CD4-positive, CD25-positive, alpha-beta regulatory T cell (primary cell): ENCODE data around the gene DNTT. TPM values are rescaled to one million over a fixed set of nuclear protein-coding genes. Genes with fewer than 3 reads are reported as not detected.

Experiments
- ATAC-seq, 2 donors: fragments of 150-1000 bp; cut with Tn5 transposase; one replicate each; pipeline ENCODE4 v1.10.0; 2021; ENCODE audit warnings: low read depth in 2 of 2, moderate number of reproducible peaks in 2 of 2, moderate library complexity in 1 of 2
- DNase-seq, 3 donors: peaks; one replicate each; pipeline versions ENCODE4 v3.0.0 to v3.0.0-alpha.2; 2012 to 2022; ENCODE audit warnings: mixed read lengths in 1 of 3
- H3K27ac ChIP-seq: one replicate; pipeline ENCODE4 v1.7.0; 2013; ENCODE audit warnings: mild to moderate bottlenecking, low read length; ENCODE audit not compliant: insufficient read depth, poor library complexity, severe bottlenecking
- H3K27me3 ChIP-seq: one replicate; pipeline ENCODE4 v1.7.0; 2013; ENCODE audit warnings: low read length; ENCODE audit not compliant: control insufficient read depth, insufficient read depth
- H3K36me3 ChIP-seq: one replicate; pipeline ENCODE4 v1.7.0; 2013; ENCODE audit warnings: mild to moderate bottlenecking, low read length, moderate library complexity; ENCODE audit not compliant: control insufficient read depth, insufficient read depth
- H3K4me1 ChIP-seq: 2 replicates; pipeline ENCODE4 v1.7.0; 2013; ENCODE audit warnings: mild to moderate bottlenecking, low read length; ENCODE audit not compliant: insufficient read depth, control insufficient read depth, poor library complexity, severe bottlenecking
- H3K4me3 ChIP-seq: one replicate; pipeline ENCODE4 v1.7.0; 2013; ENCODE audit warnings: low read depth, mild to moderate bottlenecking, low read length, moderate library complexity
- H3K9me3 ChIP-seq, 2 experiments: 1 replicate in 1 of 2; 2 replicates in 1 of 2; pipeline ENCODE4 v1.7.0; 2013; ENCODE audit warnings: low read length in 2 of 2, mild to moderate bottlenecking in 1 of 2, moderate library complexity in 1 of 2; ENCODE audit not compliant: control insufficient read depth in 2 of 2
- H3K27ac Mint-ChIP-seq, 3 donors: one replicate each; pipeline ENCODE4 v1.8.0; 2020 to 2022; ENCODE audit warnings: mild to moderate bottlenecking in 3 of 3, mixed read lengths in 3 of 3, moderate library complexity in 2 of 3
- H3K27me3 Mint-ChIP-seq: one replicate; pipeline ENCODE4 v1.8.0; 2022; ENCODE audit warnings: mild to moderate bottlenecking, mixed read lengths
- H3K36me3 Mint-ChIP-seq: one replicate; pipeline ENCODE4 v1.8.0; 2020; ENCODE audit warnings: mixed read lengths
- H3K4me1 Mint-ChIP-seq, 4 donors: one replicate each; pipeline ENCODE4 v1.8.0; 2020 to 2022; ENCODE audit warnings: mixed read lengths in 4 of 4, mild to moderate bottlenecking in 1 of 4
- H3K4me3 Mint-ChIP-seq, 4 donors: one replicate each; pipeline ENCODE4 v1.8.0; 2020 to 2022; ENCODE audit warnings: mild to moderate bottlenecking in 4 of 4, mixed read lengths in 4 of 4, moderate library complexity in 3 of 4
- H3K9me3 Mint-ChIP-seq, 7 donors: one replicate each; pipeline ENCODE4 v1.8.0; 2020 to 2022; ENCODE audit warnings: mixed read lengths in 7 of 7, mild to moderate bottlenecking in 3 of 7, moderate library complexity in 2 of 7
- polyA plus RNA-seq, 4 donors: library from polyadenylated mRNA; unstranded; fragments of 300-500 nt; fragmentation: Illumina TruSeq; gene quantifications; one replicate each; pipeline ENCODE4 v1.2.3, GENCODE V29; 2021
- total RNA-seq: library from RNA; stranded (reverse); gene quantifications from one replicate; pipeline ENCODE4 v1.2.3, GENCODE V29; 2022

Gene DNTT
- total and polyA plus RNA-seq, 5 donors from 2014 or later: 0.24 TPM; not detected in 4

GRCh38 chr10:96341219-96342182 lies 37.3 kb downstream of the DNTT start:
- H3K36me3 Mint-ChIP-seq: peaks cover 4% of the 10 kb centered on the region
- H3K36me3 ChIP-seq: no peaks in the 10 kb centered on the region
- peaks cover 31% of the 10 kb centered on the region for H3K27me3 Mint-ChIP-seq
- H3K27me3 ChIP-seq: no peaks in the 10 kb centered on the region
- no peaks in the 10 kb centered on the region for H3K4me1 ChIP-seq
- peaks cover 5 to 7% of the 10 kb centered on the region in 2 experiments for H3K9me3 ChIP-seq
- peaks cover 0 to 7% (median 0%) of the 10 kb centered on the region in 7 donors for H3K9me3 Mint-ChIP-seq
- ATAC-seq: no peak
- H3K4me3 Mint-ChIP-seq: no peak overlapping the region
- H3K4me3 ChIP-seq: no peak overlapping the region
- H3K4me1 Mint-ChIP-seq: peaks cover 0 to 3% (median 0%) of the 10 kb centered on the region in 4 donors
- DNase-seq: no peak
- no peak overlapping the region for H3K27ac Mint-ChIP-seq
- H3K27ac ChIP-seq: no peak overlapping the region

GRCh38 chr10:96342402-96342801 lies 38.2 kb downstream of the DNTT start:
- Mint-ChIP-seq H3K4me1 (peaks cover 0 to 3% (median 0%) of the 10 kb centered on the region in 4 donors), H3K36me3 (peaks cover 4% of the 10 kb centered on the region), H3K4me3 (no peak overlapping the region), H3K9me3 (peaks cover 0 to 8% (median 2%) of the 10 kb centered on the region in 7 donors), H3K27me3 (peaks cover 31% of the 10 kb centered on the region), H3K27ac (no peak overlapping the region)
- no peaks in the 10 kb centered on the region for H3K4me1 ChIP-seq
- ATAC-seq: no peak
- H3K36me3 ChIP-seq: no peaks in the 10 kb centered on the region
- DNase-seq: no peak
- peaks cover 6 to 7% of the 10 kb centered on the region in 2 experiments for H3K9me3 ChIP-seq
- H3K4me3 ChIP-seq: no peak overlapping the region
- H3K27me3 ChIP-seq: no peaks in the 10 kb centered on the region
- no peak overlapping the region for H3K27ac ChIP-seq

DNA sequence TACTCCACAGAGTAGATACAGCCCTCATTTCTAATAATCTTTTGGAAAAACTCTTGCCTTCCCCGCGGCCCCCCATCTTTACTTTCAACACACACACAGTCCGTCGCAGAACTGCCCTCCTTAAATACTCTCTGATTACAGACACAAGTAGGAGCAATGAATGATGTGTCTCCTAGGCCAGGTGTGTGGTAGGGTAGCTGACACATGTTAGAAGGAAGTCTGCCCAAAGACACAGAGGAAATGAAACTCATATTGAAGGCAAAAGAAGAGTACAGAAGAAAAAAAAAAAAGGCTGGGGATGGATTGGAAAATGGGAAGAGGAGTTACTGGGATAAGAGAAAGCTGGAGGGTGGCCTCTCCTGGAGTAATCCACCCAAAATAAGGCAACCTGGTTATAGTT lies 39.9 kb downstream of the DNTT start:
- Histone ChIP-seq H3K36me3 (no peaks in the 10 kb centered on the region), H3K4me1 (no peaks in the 10 kb centered on the region), H3K27me3 (no peaks in the 10 kb centered on the region), H3K27ac (no peak overlapping the region), H3K4me3 (no peak overlapping the region), H3K9me3 (peaks cover 6 to 7% of the 10 kb centered on the region in 2 experiments)
- Mint-ChIP-seq H3K36me3 (peaks cover 4% of the 10 kb centered on the region), H3K4me3 (no peak overlapping the region), H3K4me1 (peaks cover 0 to 3% (median 0%) of the 10 kb centered on the region in 4 donors), H3K27ac (no peak overlapping the region), H3K9me3 (peaks cover 0 to 8% (median 2%) of the 10 kb centered on the region in 7 donors), H3K27me3 (peaks cover 32% of the 10 kb centered on the region)
- ATAC-seq (no peak), DNase-seq (no peak)

DNA sequence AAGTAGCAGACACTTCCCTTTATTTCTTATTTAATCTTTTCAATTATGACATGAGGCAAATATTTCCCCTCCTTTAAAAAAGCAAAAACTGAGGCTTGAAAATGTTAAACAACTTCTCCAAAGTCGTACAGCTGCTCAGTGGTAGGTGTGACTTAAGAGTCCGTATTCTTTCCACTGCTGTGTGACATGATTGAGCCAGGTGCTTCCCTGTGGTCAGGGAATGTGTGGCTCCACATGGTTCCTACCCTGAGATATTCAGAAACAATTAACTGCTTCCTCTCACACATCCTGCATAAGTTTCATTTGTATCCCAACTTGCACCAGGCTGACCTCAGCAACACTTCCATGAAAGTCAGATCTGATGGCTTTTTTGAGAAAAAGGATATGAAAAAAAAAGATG lies 41.0 kb downstream of the DNTT start:
- H3K4me3 ChIP-seq: no peak overlapping the region
- ATAC-seq: no peak
- Mint-ChIP-seq H3K4me1 (peaks cover 0 to 2% (median 0%) of the 10 kb centered on the region in 4 donors), H3K27ac (no peak overlapping the region), H3K4me3 (no peak overlapping the region), H3K36me3 (peaks cover 4% of the 10 kb centered on the region), H3K9me3 (peaks cover 0 to 8% (median 2%) of the 10 kb centered on the region in 7 donors), H3K27me3 (peaks cover 27% of the 10 kb centered on the region)
- peaks cover 6 to 7% of the 10 kb centered on the region in 2 experiments for H3K9me3 ChIP-seq
- no peak overlapping the region for H3K27ac ChIP-seq
- no peaks in the 10 kb centered on the region for H3K4me1 ChIP-seq
- no peaks in the 10 kb centered on the region for H3K36me3 ChIP-seq
- peaks cover 3% of the 10 kb centered on the region for H3K27me3 ChIP-seq
- DNase-seq: no peak

DNA sequence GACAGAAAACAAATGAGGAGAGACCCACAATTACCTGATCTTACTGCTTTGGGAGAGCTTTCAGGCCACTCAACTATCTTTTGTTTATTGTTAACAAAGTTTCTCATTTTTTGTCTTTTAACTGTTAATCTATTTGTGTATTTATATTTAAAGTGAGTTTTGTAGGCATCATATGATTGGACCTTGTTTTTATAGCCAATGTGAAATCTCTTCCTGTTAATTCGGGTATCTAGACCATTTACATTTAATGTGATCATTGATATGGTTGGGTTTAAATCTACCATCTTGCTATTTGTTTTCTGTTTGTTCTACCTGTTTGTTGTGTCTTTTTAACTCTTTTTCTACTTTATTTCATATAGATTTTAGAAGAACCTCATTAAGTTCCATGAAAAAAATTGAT lies 42.1 kb downstream of the DNTT start:
- H3K27ac Mint-ChIP-seq: no peak overlapping the region
- Histone ChIP-seq H3K9me3 (peaks cover 6 to 7% of the 10 kb centered on the region in 2 experiments), H3K4me3 (no peak overlapping the region), H3K4me1 (no peaks in the 10 kb centered on the region), H3K36me3 (no peaks in the 10 kb centered on the region), H3K27ac (no peak overlapping the region), H3K27me3 (peaks cover 6% of the 10 kb centered on the region)
- H3K9me3 Mint-ChIP-seq: peaks cover 0 to 8% (median 2%) of the 10 kb centered on the region in 7 donors
- no peaks in the 10 kb centered on the region for H3K4me1 Mint-ChIP-seq
- no peak for ATAC-seq
- no peak for DNase-seq
- H3K27me3 Mint-ChIP-seq: peaks cover 27% of the 10 kb centered on the region
- peaks cover 4% of the 10 kb centered on the region for H3K36me3 Mint-ChIP-seq
- no peak overlapping the region for H3K4me3 Mint-ChIP-seq

GRCh38 chr10:96352027-96352426 lies 47.8 kb downstream of the DNTT start:
- Histone ChIP-seq H3K4me1 (no peaks in the 10 kb centered on the region), H3K27me3 (peaks cover 10% of the 10 kb centered on the region), H3K9me3 (no peaks in the 10 kb centered on the region), H3K4me3 (no peak overlapping the region), H3K36me3 (no peaks in the 10 kb centered on the region), H3K27ac (no peak overlapping the region)
- Mint-ChIP-seq H3K4me3 (no peak overlapping the region), H3K4me1 (no peaks in the 10 kb centered on the region), H3K27ac (no peak overlapping the region), H3K9me3 (peaks cover 0 to 6% (median 0%) of the 10 kb centered on the region in 7 donors), H3K36me3 (no peaks in the 10 kb centered on the region), H3K27me3 (peaks cover 27% of the 10 kb centered on the region)
- DNase-seq: no peak
- no peak for ATAC-seq

DNA sequence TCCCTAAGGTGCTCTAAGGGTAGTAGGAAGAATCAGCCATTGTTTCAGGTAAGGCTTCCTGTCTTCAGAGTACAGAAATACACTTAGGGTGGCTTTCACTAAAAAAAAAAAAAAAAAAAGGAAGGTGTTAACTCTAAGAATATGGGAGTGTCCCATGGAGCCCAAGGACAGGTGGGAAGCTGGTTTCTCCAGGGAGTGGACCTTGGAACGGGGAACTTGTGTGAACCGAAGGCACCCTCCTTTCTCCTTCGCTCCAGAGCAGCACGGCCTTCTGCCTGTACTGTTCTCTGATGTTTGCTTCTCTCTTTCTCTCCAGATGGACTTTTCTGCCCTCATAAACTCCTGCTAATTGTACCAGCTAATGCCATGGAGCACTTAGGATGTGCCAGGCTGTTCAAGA lies 48.3 kb downstream of the DNTT start:
- no peak overlapping the region for H3K27ac Mint-ChIP-seq
- no peaks in the 10 kb centered on the region for H3K4me1 Mint-ChIP-seq
- no peaks in the 10 kb centered on the region for H3K36me3 Mint-ChIP-seq
- Histone ChIP-seq H3K27me3 (peaks cover 13% of the 10 kb centered on the region), H3K27ac (no peak overlapping the region), H3K36me3 (no peaks in the 10 kb centered on the region), H3K9me3 (no peaks in the 10 kb centered on the region), H3K4me1 (no peaks in the 10 kb centered on the region), H3K4me3 (no peak overlapping the region)
- H3K4me3 Mint-ChIP-seq: no peak overlapping the region
- H3K9me3 Mint-ChIP-seq: peaks cover 0 to 4% (median 0%) of the 10 kb centered on the region in 7 donors
- DNase-seq (no peak), ATAC-seq (no peak)
- H3K27me3 Mint-ChIP-seq: peaks cover 22% of the 10 kb centered on the region
